Astrocyte (in vitro differentiated cells and primary cell): Measurements from ENCODE around the gene ITLN1. TPM values are rescaled to one million over a fixed set of nuclear protein-coding genes. Genes with fewer than 3 reads are reported as not detected.

Experiments used
- DNase-seq: peaks from one replicate; pipeline ENCODE4 v3.0.0-alpha.2; 2010; ENCODE audit warnings: low read depth
- FAIRE-seq: peaks from 2 replicates; lab custom pipeline; 2011; peaks lifted over from hg19 to GRCh38; lab: Jason Lieb, UNC
- H2AFZ ChIP-seq: 2 replicates; pipeline ENCODE4 v1.6.0; 2012; ENCODE audit warnings: low read depth, low read length, inconsistent platforms
- H3K27ac ChIP-seq: 2 replicates; pipeline ENCODE4 v1.5.1; 2011; ENCODE audit warnings: low read depth, low read length, inconsistent platforms
- H3K27me3 ChIP-seq: 2 replicates; pipeline ENCODE4 v1.6.0; 2011; ENCODE audit warnings: low read length, inconsistent platforms; ENCODE audit not compliant: insufficient read depth
- H3K36me3 ChIP-seq: 2 replicates; pipeline ENCODE4 v1.5.1; 2011; ENCODE audit warnings: low read length, inconsistent platforms; ENCODE audit not compliant: insufficient read depth
- H3K4me1 ChIP-seq: 2 replicates; pipeline ENCODE4 v1.5.1; 2011; ENCODE audit warnings: low read length, inconsistent platforms; ENCODE audit not compliant: insufficient read depth
- H3K4me2 ChIP-seq: 2 replicates; pipeline ENCODE4 v1.6.0; 2012; ENCODE audit warnings: low read length, inconsistent platforms
- H3K4me3 ChIP-seq: 2 replicates; pipeline ENCODE4 v1.5.1; 2011; ENCODE audit warnings: low read depth, mild to moderate bottlenecking, low read length, inconsistent platforms; ENCODE audit not compliant: insufficient read depth
- H3K79me2 ChIP-seq: 2 replicates; pipeline ENCODE4 v1.6.0; 2012; ENCODE audit warnings: mild to moderate bottlenecking, low read length, inconsistent platforms; ENCODE audit not compliant: insufficient read depth
- H3K9ac ChIP-seq: 2 replicates; pipeline ENCODE4 v1.6.0; 2012; ENCODE audit warnings: mild to moderate bottlenecking, low read length, inconsistent platforms
- H3K9me3 ChIP-seq: 2 replicates; pipeline ENCODE4 v1.5.1; 2012; ENCODE audit warnings: low read depth, mild to moderate bottlenecking, low read length, inconsistent platforms; ENCODE audit not compliant: insufficient read depth
- H4K20me1 ChIP-seq: 2 replicates; pipeline ENCODE4 v1.6.0; 2012; ENCODE audit warnings: low read length, inconsistent platforms; ENCODE audit not compliant: insufficient read depth
- H3K27ac Mint-ChIP-seq: one replicate; pipeline ENCODE4 v1.8.0; 2021; ENCODE audit warnings: mild to moderate bottlenecking, mixed read lengths; ENCODE audit not compliant: unreplicated experiment
- H3K27me3 Mint-ChIP-seq: one replicate; pipeline ENCODE4 v1.8.0; 2021; ENCODE audit warnings: low read depth, mixed read lengths; ENCODE audit not compliant: unreplicated experiment
- H3K36me3 Mint-ChIP-seq: one replicate; pipeline ENCODE4 v1.8.0; 2021; ENCODE audit warnings: low read depth, mixed read lengths; ENCODE audit not compliant: unreplicated experiment
- H3K4me1 Mint-ChIP-seq: one replicate; pipeline ENCODE4 v1.8.0; 2021; ENCODE audit warnings: low read depth, mixed read lengths; ENCODE audit not compliant: unreplicated experiment
- H3K4me3 Mint-ChIP-seq: one replicate; pipeline ENCODE4 v1.8.0; 2021; ENCODE audit warnings: mild to moderate bottlenecking, moderate library complexity, mixed read lengths; ENCODE audit not compliant: unreplicated experiment
- H3K9me3 Mint-ChIP-seq: one replicate; pipeline ENCODE4 v1.8.0; 2021; ENCODE audit warnings: mild to moderate bottlenecking, mixed read lengths; ENCODE audit not compliant: unreplicated experiment
- CTCF ChIP-seq: IDR thresholded peaks from 2 replicates; pipeline ENCODE4 v1.5.1; 2011; ENCODE audit warnings: low read depth, mild to moderate bottlenecking, inconsistent platforms, low read length, moderate library complexity; ENCODE audit not compliant: insufficient read depth
- EZH2 ChIP-seq: IDR thresholded peaks from 2 replicates; pipeline ENCODE4 v1.6.1; 2012; ENCODE audit warnings: mild to moderate bottlenecking, low read length, inconsistent platforms; ENCODE audit not compliant: insufficient read depth
- total RNA-seq: library from RNA; stranded (reverse); gene quantifications from 2 replicates; pipeline ENCODE4 v1.2.1, GENCODE V29; 2021

ITLN1 gene
- total RNA-seq, 1 donor from 2014 or later: not detected

- DNase-seq: no peak
- H3K4me3 ChIP-seq: no peak overlapping the region
- Mint-ChIP-seq H3K4me3 (no peak overlapping the region), H3K36me3 (no peaks in the 10 kb centered on the region), H3K4me1 (no peaks in the 10 kb centered on the region), H3K27me3 (peaks cover 23% of the 10 kb centered on the region), H3K9me3 (no peaks in the 10 kb centered on the region), H3K27ac (no peak overlapping the region)
- no peaks in the 10 kb centered on the region for H3K36me3 ChIP-seq
- no peaks in the 10 kb centered on the region for H3K27me3 ChIP-seq
- no peak for FAIRE-seq
- no peaks in the 10 kb centered on the region for H3K9me3 ChIP-seq
- H3K9ac ChIP-seq: no peak overlapping the region
- H3K27ac ChIP-seq: no peak overlapping the region
- TF ChIP-seq CTCF (no peak), EZH2 (no peak)
- no peaks in the 10 kb centered on the region for H3K79me2 ChIP-seq
- no peaks in the 10 kb centered on the region for H3K4me1 ChIP-seq
- no peaks in the 10 kb centered on the region for H4K20me1 ChIP-seq
- no peak overlapping the region for H2AFZ ChIP-seq
- no peak overlapping the region for H3K4me2 ChIP-seq
Observed at GRCh38 chr1:160846281-160846680, 38.7 kb downstream of the ITLN1 start.

- TF ChIP-seq CTCF (no peak), EZH2 (no peak)
- no peak overlapping the region for H3K9ac ChIP-seq
Observed at GRCh38 chr1:160844447-160845232, 40.3 kb downstream of the ITLN1 start.

GRCh38 chr1:160841079-160841478, 43.9 kb downstream of the ITLN1 start:
- no peaks in the 10 kb centered on the region for H3K27me3 ChIP-seq
- FAIRE-seq (no peak), DNase-seq (no peak)
- TF ChIP-seq EZH2 (no peak), CTCF (no peak)
- no peaks in the 10 kb centered on the region for H3K9me3 ChIP-seq
- no peaks in the 10 kb centered on the region for H3K9me3 Mint-ChIP-seq
- no peak overlapping the region for H3K4me2 ChIP-seq
- peaks cover 3% of the 10 kb centered on the region for H3K4me1 ChIP-seq
- no peak overlapping the region for H2AFZ ChIP-seq
- no peak overlapping the region for H3K4me3 Mint-ChIP-seq
- H3K4me3 ChIP-seq: no peak overlapping the region
- H3K79me2 ChIP-seq: no peaks in the 10 kb centered on the region
- peaks cover 28% of the 10 kb centered on the region for H3K27me3 Mint-ChIP-seq
- H3K27ac Mint-ChIP-seq: no peak overlapping the region
- H3K27ac ChIP-seq: no peak overlapping the region
- no peaks in the 10 kb centered on the region for H4K20me1 ChIP-seq
- H3K36me3 ChIP-seq: no peaks in the 10 kb centered on the region
- no peak overlapping the region for H3K9ac ChIP-seq
- peaks cover 3% of the 10 kb centered on the region for H3K4me1 Mint-ChIP-seq
- no peaks in the 10 kb centered on the region for H3K36me3 Mint-ChIP-seq

More at GRCh38 chr1:160844447-160845232, 40.3 kb downstream of the ITLN1 start:
- H3K27ac Mint-ChIP-seq: no peak overlapping the region
- peaks cover 30% of the 10 kb centered on the region for H3K27me3 Mint-ChIP-seq
- H3K4me1 ChIP-seq: no peaks in the 10 kb centered on the region
- no peak overlapping the region for H3K4me3 ChIP-seq
- H3K4me1 Mint-ChIP-seq: no peaks in the 10 kb centered on the region
- no peak overlapping the region for H3K4me3 Mint-ChIP-seq
- no peaks in the 10 kb centered on the region for H3K36me3 ChIP-seq
- DNase-seq: no peak
- no peak for FAIRE-seq
- H3K79me2 ChIP-seq: no peaks in the 10 kb centered on the region
- H3K27ac ChIP-seq: no peak overlapping the region
- no peaks in the 10 kb centered on the region for H3K9me3 ChIP-seq
- no peaks in the 10 kb centered on the region for H3K27me3 ChIP-seq
- no peaks in the 10 kb centered on the region for H3K36me3 Mint-ChIP-seq
- H2AFZ ChIP-seq: no peak overlapping the region
- H3K4me2 ChIP-seq: no peak overlapping the region
- no peaks in the 10 kb centered on the region for H4K20me1 ChIP-seq
- no peaks in the 10 kb centered on the region for H3K9me3 Mint-ChIP-seq
